BE2C (cell line): ENCODE data around the gene PAX7.

ENCODE experiments used
- DNase-seq: peaks from one replicate; pipeline ENCODE4 v3.0.0-alpha.2; 2020
- H3K27me3 ChIP-seq: fragments of 250-450 bp; sonication (Bioruptor Pico); 2 replicates; pipeline ENCODE4 v1.5.1; 2020; ENCODE audit warnings: mild to moderate bottlenecking
- H3K36me3 ChIP-seq: fragments of 250-450 bp; sonication (Bioruptor Pico); 2 replicates; pipeline ENCODE4 v1.5.1; 2020; ENCODE audit warnings: mild to moderate bottlenecking
- H3K4me1 ChIP-seq: fragments of 250-450 bp; sonication (Bioruptor Pico); 2 replicates; pipeline ENCODE4 v1.5.1; 2020
- H3K4me3 ChIP-seq: 2 replicates; pipeline ENCODE4 v1.5.1; 2011; ENCODE audit warnings: low read depth, low read length
- H3K9me3 ChIP-seq: fragments of 250-450 bp; sonication (Bioruptor Pico); 2 replicates; pipeline ENCODE4 v1.5.1; 2020
- TF ChIP-seq, protein P1 (sequence below): IDR thresholded peaks from 2 replicates; pipeline ENCODE4 v1.5.1; 2012; ENCODE audit warnings: mild to moderate bottlenecking, low read depth, low read length

PAX7 gene

DNA sequence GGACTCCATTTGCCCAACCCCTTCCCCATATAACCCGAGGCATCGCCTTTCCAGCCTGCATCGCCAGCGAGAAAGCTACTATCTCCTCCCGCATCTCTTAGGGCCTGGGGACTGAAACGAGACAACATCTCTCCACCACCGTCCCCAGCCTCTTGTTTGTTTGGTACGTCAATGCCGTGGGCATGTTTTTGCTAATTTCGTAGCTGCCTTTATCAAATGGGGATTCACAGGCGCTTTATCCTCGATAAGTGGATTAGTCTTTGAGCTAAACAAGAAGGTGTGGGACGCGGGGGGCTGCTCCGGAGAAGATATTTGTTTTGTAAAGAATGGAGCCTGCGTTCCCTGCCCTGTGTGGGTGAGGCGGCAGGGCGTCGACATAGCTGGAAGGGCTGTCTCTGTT lies 91.6 kb downstream of the PAX7 start:
- Histone ChIP-seq H3K4me1 (no peaks in the 10 kb centered on the region; the same call in 1 of the 2 replicates), H3K4me3 (no peak overlapping the region), H3K9me3 (no peaks in the 10 kb centered on the region), H3K36me3 (no peaks in the 10 kb centered on the region), H3K27me3 (peaks cover 6% of the 10 kb centered on the region)
- TF ChIP-seq, protein P1, sequence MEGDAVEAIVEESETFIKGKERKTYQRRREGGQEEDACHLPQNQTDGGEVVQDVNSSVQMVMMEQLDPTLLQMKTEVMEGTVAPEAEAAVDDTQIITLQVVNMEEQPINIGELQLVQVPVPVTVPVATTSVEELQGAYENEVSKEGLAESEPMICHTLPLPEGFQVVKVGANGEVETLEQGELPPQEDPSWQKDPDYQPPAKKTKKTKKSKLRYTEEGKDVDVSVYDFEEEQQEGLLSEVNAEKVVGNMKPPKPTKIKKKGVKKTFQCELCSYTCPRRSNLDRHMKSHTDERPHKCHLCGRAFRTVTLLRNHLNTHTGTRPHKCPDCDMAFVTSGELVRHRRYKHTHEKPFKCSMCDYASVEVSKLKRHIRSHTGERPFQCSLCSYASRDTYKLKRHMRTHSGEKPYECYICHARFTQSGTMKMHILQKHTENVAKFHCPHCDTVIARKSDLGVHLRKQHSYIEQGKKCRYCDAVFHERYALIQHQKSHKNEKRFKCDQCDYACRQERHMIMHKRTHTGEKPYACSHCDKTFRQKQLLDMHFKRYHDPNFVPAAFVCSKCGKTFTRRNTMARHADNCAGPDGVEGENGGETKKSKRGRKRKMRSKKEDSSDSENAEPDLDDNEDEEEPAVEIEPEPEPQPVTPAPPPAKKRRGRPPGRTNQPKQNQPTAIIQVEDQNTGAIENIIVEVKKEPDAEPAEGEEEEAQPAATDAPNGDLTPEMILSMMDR, result no peak
- DNase-seq, result no peak

DNA sequence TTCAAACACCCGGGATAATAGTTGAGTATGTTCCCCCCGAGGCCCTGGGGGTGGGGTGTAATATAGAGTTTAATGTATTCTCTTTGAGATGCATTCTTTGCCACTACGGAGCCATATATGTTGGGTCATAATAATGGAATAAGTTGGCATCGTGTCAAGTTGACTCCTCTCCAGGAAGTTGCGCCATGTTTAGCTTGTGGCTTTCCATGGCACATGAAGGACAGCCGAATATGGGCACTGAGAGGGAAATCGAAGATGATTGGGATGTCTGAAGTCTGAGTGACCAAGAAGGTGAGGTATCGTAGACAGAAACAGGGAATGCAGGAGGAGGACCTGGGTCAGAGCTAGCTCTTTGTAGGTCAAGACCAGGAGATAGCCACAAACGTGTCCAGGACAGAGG lies 92.6 kb downstream of the PAX7 start:
- TF ChIP-seq, protein P1, result no peak
- H3K27me3 ChIP-seq, result no peaks in the 10 kb centered on the region

DNA sequence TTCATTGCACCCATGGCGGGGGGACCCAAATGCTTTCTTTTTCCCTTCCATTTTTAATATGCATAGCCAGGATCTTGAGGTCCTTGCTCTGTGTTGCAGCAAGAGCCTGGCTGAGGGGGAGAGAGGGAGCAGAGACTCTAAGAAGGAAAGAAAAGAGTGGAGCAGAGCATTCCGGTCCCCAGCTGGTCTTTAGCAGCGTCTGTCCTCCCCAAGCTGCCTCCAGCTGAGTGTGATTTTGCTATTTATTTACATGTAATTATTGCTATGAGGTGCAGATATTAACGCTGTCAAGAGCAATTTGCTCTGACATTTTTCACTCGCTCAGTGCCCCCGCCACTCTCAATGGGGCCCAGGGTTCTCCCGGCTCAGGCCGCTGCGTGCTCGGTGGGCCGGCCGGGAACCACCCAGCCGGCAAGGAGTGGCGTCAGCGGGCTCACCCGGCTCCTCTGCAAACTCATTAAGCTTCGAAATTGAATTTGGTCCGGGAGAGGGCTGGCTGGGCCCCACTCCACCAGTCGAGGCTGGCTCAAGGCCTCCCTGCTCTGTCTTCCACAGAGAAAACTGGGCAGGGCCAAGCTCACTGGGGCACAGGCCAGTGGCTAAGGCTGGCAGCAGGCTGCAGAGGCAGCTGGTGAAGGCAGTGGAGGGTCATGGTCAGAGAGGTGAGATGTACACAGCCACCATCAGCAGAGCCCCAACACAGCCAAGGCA lies 93.2 kb downstream of the PAX7 start:
- peak; percentile 53 for DNase-seq
- Histone ChIP-seq H3K4me3 (no peak overlapping the region), H3K36me3 (no peaks in the 10 kb centered on the region), H3K27me3 (no peaks in the 10 kb centered on the region), H3K9me3 (no peaks in the 10 kb centered on the region), H3K4me1 (no peaks in the 10 kb centered on the region; the same call in 1 of the 2 replicates)
- TF ChIP-seq, protein P1, result no peak

More for the DNA sequence above, 92.6 kb downstream of the PAX7 start:
- no peak overlapping the region for H3K4me3 ChIP-seq
- DNase-seq, result no peak
- no peaks in the 10 kb centered on the region for H3K9me3 ChIP-seq
- H3K36me3 ChIP-seq, result no peaks in the 10 kb centered on the region
- H3K4me1 ChIP-seq, result no peaks in the 10 kb centered on the region; the same call in 1 of the 2 replicates

DNA sequence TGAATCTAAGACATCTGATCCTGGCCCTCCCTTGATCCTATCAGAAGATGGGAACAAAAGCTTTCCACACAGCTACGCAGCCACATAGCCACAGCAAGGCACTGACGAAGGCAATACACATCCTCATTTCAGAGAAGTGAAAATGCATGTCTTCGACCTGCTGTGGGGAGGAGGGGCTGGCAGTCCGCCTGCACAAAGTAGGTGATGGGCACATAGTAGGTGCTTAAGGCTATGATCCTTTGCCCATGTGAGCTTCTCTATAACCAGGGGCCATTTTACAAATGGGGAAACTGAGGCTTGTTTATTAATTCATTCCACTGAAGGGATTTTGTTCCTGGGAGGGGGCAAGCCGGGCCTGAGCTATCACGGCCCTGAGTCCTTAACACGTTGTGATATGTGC lies 94.2 kb downstream of the PAX7 start:
- TF ChIP-seq, protein P1, result no peak
- H3K4me1 ChIP-seq, result no peaks in the 10 kb centered on the region; the same call in 1 of the 2 replicates

DNA sequence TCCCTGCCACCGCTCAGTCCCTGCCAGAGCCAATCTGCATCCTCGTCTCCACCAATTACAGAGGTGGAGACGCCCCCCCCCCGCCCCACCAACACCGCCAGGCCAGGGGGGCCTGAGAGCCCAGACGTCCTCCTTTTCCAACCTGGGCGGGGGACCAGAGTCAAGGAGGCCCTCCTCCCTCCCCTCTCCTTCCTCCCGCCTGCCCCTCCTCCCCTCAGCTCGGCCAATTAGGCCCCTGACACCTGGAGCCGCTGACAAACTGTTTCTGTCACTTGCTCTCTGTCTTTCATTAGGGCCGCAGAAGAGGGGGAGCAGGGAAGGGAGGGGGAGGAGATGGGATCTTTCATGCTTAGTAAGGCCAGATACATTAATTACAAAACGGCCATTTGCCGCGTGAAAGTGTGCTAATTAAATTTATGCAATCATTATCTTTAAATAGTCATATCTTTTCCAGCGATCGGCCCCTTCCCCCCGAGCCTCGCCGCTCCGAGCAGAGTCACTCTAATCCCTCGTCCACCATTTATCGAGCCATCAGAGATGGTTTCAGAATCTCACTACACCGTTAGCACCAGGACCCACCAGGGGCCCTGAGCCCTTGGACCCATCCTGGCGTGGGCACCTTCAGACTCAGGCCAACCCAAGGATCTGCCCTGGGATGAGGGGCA lies 94.7 kb downstream of the PAX7 start:
- H3K9me3 ChIP-seq, result no peaks in the 10 kb centered on the region
- TF ChIP-seq, protein P1, result no peak
- H3K27me3 ChIP-seq, result no peaks in the 10 kb centered on the region
- no peak for DNase-seq
- H3K36me3 ChIP-seq, result no peaks in the 10 kb centered on the region
- H3K4me3 ChIP-seq, result no peak overlapping the region
- no peaks in the 10 kb centered on the region; the same call in 1 of the 2 replicates for H3K4me1 ChIP-seq

More for the DNA sequence above, 94.2 kb downstream of the PAX7 start:
- no peak for DNase-seq
- H3K36me3 ChIP-seq, result no peaks in the 10 kb centered on the region
- H3K9me3 ChIP-seq, result no peaks in the 10 kb centered on the region
- H3K27me3 ChIP-seq, result no peaks in the 10 kb centered on the region
- H3K4me3 ChIP-seq, result no peak overlapping the region

DNA sequence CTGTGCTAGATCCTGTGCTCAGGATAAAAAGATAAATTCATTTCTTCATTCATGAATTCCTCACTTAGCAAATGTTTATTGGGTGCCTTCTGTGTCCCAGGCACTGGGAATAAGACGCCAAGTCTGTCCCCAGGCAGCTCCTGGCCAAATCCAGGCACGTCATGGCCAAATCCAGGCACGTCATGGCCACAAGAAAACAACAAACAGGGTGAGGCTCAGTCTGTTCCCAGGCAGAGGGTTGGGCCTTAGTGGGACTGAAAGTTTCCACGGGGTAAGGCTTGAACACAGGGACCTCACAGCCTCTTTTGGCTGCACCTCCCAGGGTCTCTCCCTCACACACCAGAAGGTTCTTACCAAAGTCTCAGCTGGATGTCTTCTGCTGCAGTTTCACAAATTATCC lies 95.7 kb downstream of the PAX7 start:
- TF ChIP-seq, protein P1, result no peak
- no peaks in the 10 kb centered on the region for H3K36me3 ChIP-seq
- DNase-seq, result no peak
- no peaks in the 10 kb centered on the region for H3K9me3 ChIP-seq
- no peaks in the 10 kb centered on the region for H3K27me3 ChIP-seq
- no peak overlapping the region for H3K4me3 ChIP-seq
- H3K4me1 ChIP-seq, result no peaks in the 10 kb centered on the region; the same call in 1 of the 2 replicates
